Lung (tissue), 12 donors: ENCODE data around the gene THADA. TPM values are rescaled to one million over a fixed set of nuclear protein-coding genes. Genes with fewer than 3 reads are reported as not detected.
A peak's percentile ranks its signal among the peaks of the same experiment; 100 is the strongest.

Source experiments
- ATAC-seq: fragments of 200-7000 bp; cut with Tn5 transposase; one replicate; pipeline ENCODE4 v1.9.1; 2020; ENCODE audit warnings: moderate number of reproducible peaks; ENCODE audit not compliant: insufficient read depth, low FRiP score
- DNase-seq, 3 donors: peaks; one replicate each; pipeline ENCODE4 v3.0.0-alpha.2; 2013 to 2017
- H3K27ac ChIP-seq, 2 donors: one replicate each; pipeline ENCODE4 v1.5.1; 2013; ENCODE audit warnings: mild to moderate bottlenecking in 2 of 2, moderate library complexity in 2 of 2, control low read depth in 1 of 2, inconsistent platforms in 1 of 2, low read depth in 1 of 2, low read length in 1 of 2
- H3K27me3 ChIP-seq, 3 donors: one replicate each; pipeline ENCODE4 v1.5.1; 2013; ENCODE audit warnings: low read length in 2 of 3; ENCODE audit not compliant: control insufficient read depth in 3 of 3, insufficient read depth in 3 of 3
- H3K36me3 ChIP-seq, 4 donors: one replicate each; pipeline ENCODE4 v1.5.1; 2013; ENCODE audit warnings: low read length in 4 of 4, mild to moderate bottlenecking in 1 of 4, moderate library complexity in 1 of 4; ENCODE audit not compliant: control insufficient read depth in 4 of 4, insufficient read depth in 4 of 4
- H3K4me1 ChIP-seq, 5 donors: one replicate each; pipeline ENCODE4 v1.5.1; 2013; ENCODE audit warnings: low read length in 5 of 5, mild to moderate bottlenecking in 2 of 5, moderate library complexity in 1 of 5; ENCODE audit not compliant: control insufficient read depth in 5 of 5, insufficient read depth in 5 of 5
- H3K4me3 ChIP-seq: one replicate; pipeline ENCODE4 v1.5.1; 2013; ENCODE audit warnings: mild to moderate bottlenecking, control low read depth, moderate library complexity
- H3K9ac ChIP-seq, 2 donors: one replicate each; pipeline ENCODE4 v1.5.1; 2013; ENCODE audit warnings: low read length in 2 of 2, control low read depth in 1 of 2; ENCODE audit not compliant: insufficient read depth in 1 of 2
- H3K9me3 ChIP-seq, 4 donors: one replicate each; pipeline ENCODE4 v1.5.1; 2013; ENCODE audit warnings: low read length in 3 of 4, mild to moderate bottlenecking in 1 of 4, moderate library complexity in 1 of 4; ENCODE audit not compliant: control insufficient read depth in 4 of 4, insufficient read depth in 3 of 4
- CTCF ChIP-seq: IDR thresholded peaks from 2 replicates; pipeline ENCODE4 v1.5.1; 2012; ENCODE audit warnings: mild to moderate bottlenecking; ENCODE audit errors: control extremely low read depth, extremely low read depth
- WGBS, 2 donors: extraction: QIAGEN DNeasy Blood & Tissue Kit; methylation state at CpG; one replicate each; pipeline ENCODE4 v1.1.7; 2013; 5-methylcytosine and 5-hydroxymethylcytosine counted together
- polyA plus RNA-seq, 2 donors: library from polyadenylated mRNA; stranded (reverse); fragments of 200-250 nt; gene quantifications; one replicate each; pipeline ENCODE4 v1.2.1, GENCODE V29; 2013
- total RNA-seq, 2 donors: library from RNA; depleted of rRNA in 1 of 2; stranded (reverse); fragments of >200 nt in 1 of 2; gene quantifications; one replicate each; pipeline ENCODE4 v1.2.1, GENCODE V29; 2014 to 2021
- donor health status: control.
- donor health status: control.
- donor health status: Bipolar disorder and iron deficiency.
- donor health status: healthy.
- donor health status: DM: yes; HTN: yes; CAD: no.

THADA gene
- total and polyA plus RNA-seq, 4 donors: 11.3 to 72.5 (median 25.2) TPM

- ATAC-seq (peak; percentile 74), DNase-seq (peak; percentile 60)
- peak overlapping the region in 1 of 2 donors; percentile 64 for H3K9ac ChIP-seq
- H3K9me3 ChIP-seq: no peaks in the 10 kb centered on the region
- H3K27ac ChIP-seq: peak overlapping the region; percentile 80 to 93
- H3K36me3 ChIP-seq: peaks cover 0 to 10% (median 2%) of the 10 kb centered on the region in 4 donors
- no peaks in the 10 kb centered on the region for H3K27me3 ChIP-seq
- WGBS, 2 donors: 67 to 76% methylated on average over 14 of the region's 14 CpGs
- H3K4me3 ChIP-seq: no peak overlapping the region
- peaks cover 21 to 63% (median 42%) of the 10 kb centered on the region in 5 donors for H3K4me1 ChIP-seq
- no peak for TF ChIP-seq CTCF
Observed at GRCh38 chr2:43269074-43269572, 326.7 kb downstream of the THADA start.

- Histone ChIP-seq H3K27me3 (no peaks in the 10 kb centered on the region), H3K4me1 (peaks cover 21 to 68% (median 42%) of the 10 kb centered on the region in 5 donors), H3K9ac (peak overlapping the region in 1 of 2 donors; percentile 51), H3K4me3 (no peak overlapping the region), H3K9me3 (no peaks in the 10 kb centered on the region), H3K36me3 (peaks cover 0 to 10% (median 2%) of the 10 kb centered on the region in 4 donors), H3K27ac (peak overlapping the region; percentile 71 to 80)
- WGBS, 2 donors: 77 to 82% methylated on average over 10 of the region's 10 CpGs
- DNase-seq: no peak
- TF ChIP-seq CTCF: no peak
- no peak for ATAC-seq
Observed at GRCh38 chr2:43268066-43268953, 327.5 kb downstream of the THADA start.

- Histone ChIP-seq H3K9ac (peak overlapping the region in 1 of 2 donors; percentile 30), H3K9me3 (no peaks in the 10 kb centered on the region), H3K4me1 (peaks cover 21 to 68% (median 42%) of the 10 kb centered on the region in 5 donors), H3K27ac (peak overlapping the region in 1 of 2 donors; percentile 71), H3K4me3 (no peak overlapping the region), H3K27me3 (no peaks in the 10 kb centered on the region), H3K36me3 (peaks cover 0 to 10% (median 2%) of the 10 kb centered on the region in 4 donors)
- ATAC-seq (no peak), DNase-seq (peak; percentile 70 to 84 (median 83))
- WGBS, 2 donors: 81 to 94% methylated on average over 7 of the region's 7 CpGs
- TF ChIP-seq CTCF: no peak
Observed at GRCh38 chr2:43267381-43267780, 328.5 kb downstream of the THADA start.
